ENCODE results near the gene PKN1. TPM values are rescaled to one million over a fixed set of nuclear protein-coding genes. Genes with fewer than 3 reads are reported as not detected.

Gene PKN1
- total and polyA plus RNA-seq, 2 of the 4 experiments (the other 2 are of a cell fraction) = 39.1 to 41.4 TPM

DNA sequence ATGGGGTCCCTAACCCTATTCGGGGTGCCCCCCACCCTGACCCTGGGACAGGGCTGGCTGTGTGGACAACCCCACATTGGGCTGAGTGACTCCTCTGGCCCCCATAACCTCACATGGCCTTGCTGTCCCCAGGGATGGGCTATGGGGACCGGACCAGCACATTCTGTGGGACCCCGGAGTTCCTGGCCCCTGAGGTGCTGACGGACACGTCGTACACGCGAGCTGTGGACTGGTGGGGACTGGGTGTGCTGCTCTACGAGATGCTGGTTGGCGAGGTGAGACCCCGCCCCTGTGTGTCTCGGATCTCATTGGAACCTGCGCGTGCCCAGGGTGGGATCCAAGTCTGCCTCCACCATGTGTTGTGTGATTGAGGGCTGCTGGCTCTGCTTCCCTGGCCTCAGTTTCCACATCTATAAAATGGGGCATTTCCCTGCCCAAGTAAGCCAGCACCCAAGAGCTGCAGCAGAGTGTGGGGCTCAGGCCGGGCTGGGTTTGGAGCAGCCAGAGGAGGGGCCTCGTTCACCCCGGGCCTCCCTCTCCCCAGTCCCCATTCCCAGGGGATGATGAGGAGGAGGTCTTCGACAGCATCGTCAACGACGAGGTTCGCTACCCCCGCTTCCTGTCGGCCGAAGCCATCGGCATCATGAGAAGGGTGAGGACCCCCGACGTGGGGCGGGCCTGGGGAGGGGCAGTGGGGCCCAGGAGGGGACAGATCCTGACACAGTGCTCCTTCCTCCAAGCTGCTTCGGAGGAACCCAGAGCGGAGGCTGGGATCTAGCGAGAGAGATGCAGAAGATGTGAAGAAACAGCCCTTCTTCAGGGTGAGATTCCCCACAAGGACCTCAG lies 37.1 kb downstream of the PKN1 start:
- ATAC-seq (ENCODE audit: low read depth) (no peak), DNase-seq (no peak)
- dilution Hi-C loops (cut with HindIII; ENCODE audit: low sequenced_read_pairs, unreplicated experiment) = no loop called here
- intact Hi-C loops (cut with micrococcal nuclease) = no loop called here
- no peak overlapping the region for H3K18ac ChIP-seq (ENCODE audit: low read depth, low read length)
- 58% methylated on average over 10 of the region's 32 CpGs; no CpG with 5 or more reads in 1 of the 2 experiments for WGBS, 2 experiments (ENCODE audit: extremely low coverage in 2 of 2, insufficient read length in 1 of 2)
- H3K27ac ChIP-seq (ENCODE audit: insufficient read depth, low read length) = no peak overlapping the region
- no peak overlapping the region for H3K14ac ChIP-seq (replicated peaks; ENCODE audit: low read depth, low read length)
- peaks cover 32% of the 10 kb centered on the region for H3K36me3 ChIP-seq (ENCODE audit: control insufficient read depth, insufficient read depth, low read length)
- H3K4ac ChIP-seq (ENCODE audit: low read depth, low read length) = no peak overlapping the region
- H3K4me3 ChIP-seq (ENCODE audit: insufficient read depth, low read depth, low read length) = no peak overlapping the region
- H2AK9ac ChIP-seq (replicated peaks; ENCODE audit: low read depth, low read length, poor library complexity) = no peak overlapping the region
- no peak overlapping the region for H3K4me2 ChIP-seq (ENCODE audit: low read depth, low read length)
- no peak overlapping the region for H4K8ac ChIP-seq (ENCODE audit: low read depth in 2 of 2, low read length in 2 of 2)
- no peak overlapping the region for H4K5ac ChIP-seq (ENCODE audit: low read depth, low read length)
- H3K27me3 ChIP-seq (ENCODE audit: control insufficient read depth, insufficient read depth, low read length) = no peaks in the 10 kb centered on the region
- H3K79me1 ChIP-seq (ENCODE audit: low read depth in 1 of 2, low read length in 2 of 2) = peaks cover 0 to 9% of the 10 kb centered on the region in 2 experiments; a peak in 1 of 4 replicates
- no peak overlapping the region for H4K91ac ChIP-seq (ENCODE audit: insufficient read depth, low read depth, low read length)
- no peak for TF ChIP-seq BHLHE40 (IDR thresholded peaks at IDR 0.05; ENCODE audit: low read depth, low read length)
- in situ Hi-C loops (cut with MboI; ENCODE audit: low sequenced_read_pairs) = loop anchor here (10.0 kb wide), 1 partner anchor 585 kb away; no protein-coding TSS in a partner anchor
- ChIA-PET CTCF (no interaction called here), POLR2A (ENCODE audit: unreplicated experiment) (no interaction called here)
- no TSS peak for BruUV-seq (replicated peaks)
- no peaks in the 10 kb centered on the region for H3K9me3 ChIP-seq (ENCODE audit: control insufficient read depth, insufficient read depth, low read length)
- peak overlapping the region; percentile 33 for H2AFZ ChIP-seq (replicated peaks; ENCODE audit: low read length, poor library complexity)
- no peak overlapping the region for H2BK20ac ChIP-seq (ENCODE audit: low read depth, low read length)
- H3K4me1 ChIP-seq (ENCODE audit: control insufficient read depth, insufficient read depth, low read length) = peaks cover 8% of the 10 kb centered on the region
- H2BK15ac ChIP-seq (ENCODE audit: low read depth, low read length) = no peak overlapping the region
- no peak overlapping the region for H2AK5ac ChIP-seq (ENCODE audit: low read depth, low read length)
- H3K56ac ChIP-seq (ENCODE audit: extremely low read depth, insufficient read depth, low read length) = no peak overlapping the region
- no peaks in the 10 kb centered on the region; the same call in 1 of the 2 replicates for H4K20me1 ChIP-seq (ENCODE audit: insufficient read depth, low read length)
- H3K9me1 ChIP-seq (ENCODE audit: insufficient read depth, low read length) = 0 out of 2 replicates have a peak, but pooled peaks cover 5% of the 10 kb centered on the region
- H2BK120ac ChIP-seq (ENCODE audit: low read depth, low read length) = no peak overlapping the region
- no peak overlapping the region for H3K23ac ChIP-seq (ENCODE audit: low read depth, low read length)
- H3K9ac ChIP-seq (ENCODE audit: low read depth, low read length) = no peak overlapping the region
- no peak overlapping the region for H2BK5ac ChIP-seq (ENCODE audit: low read depth, low read length, poor library complexity, severe bottlenecking)

All from IMR-90 (cell line).